Ovary (tissue), 9 donors: Measurements from ENCODE around the gene CHPT1. TPM values are rescaled to one million over a fixed set of nuclear protein-coding genes. Genes with fewer than 3 reads are reported as not detected.

ENCODE experiments used
- DNase-seq, 5 donors: peaks; one replicate each; pipeline ENCODE4 v3.0.0-alpha.2; 2019 to 2020
- H3K27ac ChIP-seq, 2 donors: fragments of 200-600 bp; one replicate each; pipeline versions ENCODE4 v1.5.1 to v1.8.0; 2019 to 2022
- H3K27me3 ChIP-seq: fragments of 200-600 bp; one replicate; pipeline ENCODE4 v1.8.0; 2022
- H3K36me3 ChIP-seq: fragments of 200-600 bp; sonication (generic); one replicate; pipeline ENCODE4 v1.5.1; 2019
- H3K4me1 ChIP-seq: one replicate; pipeline ENCODE4 v1.8.1; 2013; ENCODE audit warnings: mild to moderate bottlenecking, moderate library complexity; ENCODE audit not compliant: insufficient read depth
- H3K4me3 ChIP-seq: fragments of 200-600 bp; sonication (generic); one replicate; pipeline ENCODE4 v1.5.1; 2017
- H3K9me3 ChIP-seq, 2 donors: fragments of 200-600 bp in 1 of 2; sonication (generic) in 1 of 2; one replicate each; pipeline versions ENCODE4 v1.5.1 to v1.8.1; 2013 to 2019; ENCODE audit warnings: mild to moderate bottlenecking in 1 of 2, moderate library complexity in 1 of 2
- CTCF ChIP-seq, 3 donors: fragments of 450-650 bp in 2 of 3; fragments of 200-600 bp in 1 of 3; IDR thresholded peaks; one replicate each; pipeline versions ENCODE4 v1.5.1 to v1.8.0; 2016 to 2022; ENCODE audit warnings: antibody characterized with exemption in 3 of 3, mild to moderate bottlenecking in 1 of 3
- EP300 ChIP-seq: sonication (generic); formaldehyde crosslinking; IDR thresholded peaks from one replicate; pipeline ENCODE4 v1.6.1; 2017; ENCODE audit warnings: antibody characterized with exemption
- POLR2A ChIP-seq: fragments of 450-650 bp; IDR thresholded peaks from one replicate; pipeline ENCODE4 v1.6.1; 2017; ENCODE audit warnings: antibody characterized with exemption, mild to moderate bottlenecking, moderate library complexity
- WGBS, 3 donors: extraction: QIAGEN DNeasy Blood & Tissue Kit in 1 of 3; methylation state at CpG; one replicate each; pipeline versions ENCODE4 v1.1.5 to v1.1.7; 2013 to 2017; 5-methylcytosine and 5-hydroxymethylcytosine counted together
- intact Hi-C, 4 donors: fragments of 100-400 bp; cut with DNase I; formaldehyde crosslinking; loops; one replicate each; pipeline versions ENCODE4 v1.11.0 to v1.15.1; 2022 to 2023
- polyA plus RNA-seq, 2 donors: library from polyadenylated mRNA; stranded (reverse); fragments of 200-250 nt in 1 of 2; fragments of 350-450 nt in 1 of 2; fragmentation: Illumina TruSeq in 1 of 2; extraction: RNeasy Lipid Tissue Mini Kit (QIAGEN cat#74804) in 1 of 2; gene quantifications; one replicate each; pipeline ENCODE4 v1.2.3, GENCODE V29; 2013 to 2014
- total RNA-seq, 7 donors: library from RNA; depleted of rRNA in 2 of 7; stranded (reverse); fragments of >200 nt in 2 of 7; fragmentation: NEBNext Ultra II Directional in 3 of 7; extraction: Animal tissue kit (Norgen Biotek cat#: 25700) in 3 of 7; gene quantifications; one replicate each; pipeline versions ENCODE4 v1.1.0 to v1.2.4, GENCODE V29; 2016 to 2023
- donor health status: DM: no; HTN: no; CAD: no; lungs with moderate emphysema.
- donor health status: DM: no; HTN: no; CAD: no.
- donor health status: Bipolar disorder and iron deficiency.
- donor health status: DM: yes; HTN: yes; CAD: no.
- donor health status: DM: no; HTN: no; CAD: no.
- donor health status: DM: yes; HTN: yes; CAD: no.

Gene CHPT1
- total and polyA plus RNA-seq, 9 donors: 25.8 to 89.4 (median 31.4) TPM

- intact Hi-C loops: no loop called here
- no peaks in the 10 kb centered on the region for H3K36me3 ChIP-seq
- H3K9me3 ChIP-seq: no peaks in the 10 kb centered on the region
- no peaks in the 10 kb centered on the region for H3K4me1 ChIP-seq
- no peak overlapping the region for H3K27ac ChIP-seq
- TF ChIP-seq CTCF (IDR thresholded peaks at IDR 0.05): no peak
- no peak for TF ChIP-seq POLR2A
- no peak overlapping the region for H3K4me3 ChIP-seq
- no peaks in the 10 kb centered on the region for H3K27me3 ChIP-seq
- 79 to 85% (median 82%) methylated on average over 6 of the region's 6 CpGs for WGBS, 3 donors
- no peak for DNase-seq
Measured at GRCh38 chr12:101663298-101663697, 34.1 kb upstream of the CHPT1 start.

- no peaks in the 10 kb centered on the region for H3K9me3 ChIP-seq
- no peak overlapping the region for H3K4me3 ChIP-seq
- TF ChIP-seq EP300 (no peak), POLR2A (no peak), CTCF (IDR thresholded peaks at IDR 0.05) (no peak)
- no peaks in the 10 kb centered on the region for H3K4me1 ChIP-seq
- no peaks in the 10 kb centered on the region for H3K27me3 ChIP-seq
- no peaks in the 10 kb centered on the region for H3K36me3 ChIP-seq
- no peak overlapping the region for H3K27ac ChIP-seq
- DNase-seq: no peak
- 58 to 66% (median 65%) methylated on average over 7 of the region's 7 CpGs for WGBS, 3 donors
- intact Hi-C loops: no loop called here
Measured at GRCh38 chr12:101664992-101665391, 32.4 kb upstream of the CHPT1 start.

GRCh38 chr12:101666052-101666728 is 31.2 kb upstream of the CHPT1 start:
- DNase-seq: no peak
- Histone ChIP-seq H3K27me3 (no peaks in the 10 kb centered on the region), H3K27ac (no peak overlapping the region), H3K4me3 (no peak overlapping the region), H3K36me3 (no peaks in the 10 kb centered on the region), H3K4me1 (no peaks in the 10 kb centered on the region), H3K9me3 (no peaks in the 10 kb centered on the region)
- TF ChIP-seq CTCF (IDR thresholded peaks at IDR 0.05): no peak
- TF ChIP-seq EP300: no peak
- no peak for TF ChIP-seq POLR2A
- intact Hi-C loops: no loop called here
- 68 to 79% (median 72%) methylated on average over 7 of the region's 7 CpGs for WGBS, 3 donors

GRCh38 chr12:101667591-101667990 is 29.8 kb upstream of the CHPT1 start:
- Histone ChIP-seq H3K36me3 (no peaks in the 10 kb centered on the region), H3K27ac (no peak overlapping the region), H3K27me3 (no peaks in the 10 kb centered on the region), H3K4me1 (no peaks in the 10 kb centered on the region), H3K4me3 (no peak overlapping the region), H3K9me3 (no peaks in the 10 kb centered on the region)
- DNase-seq: no peak
- TF ChIP-seq EP300: no peak
- no peak for TF ChIP-seq POLR2A
- no peak for TF ChIP-seq CTCF (IDR thresholded peaks at IDR 0.05)
- intact Hi-C loops: no loop called here
- WGBS, 3 donors: 68 to 74% (median 68%) methylated on average over 5 of the region's 5 CpGs
